ENCODE results near the gene IFT81. TPM values are rescaled to one million over a fixed set of nuclear protein-coding genes. Genes with fewer than 3 reads are reported as not detected.
A peak's percentile ranks its signal among the peaks of the same experiment; 100 is the strongest.

IFT81 gene
- polyA plus RNA-seq, 1 of the 3 experiments (the other 2 are of a cell fraction), result 7.9 TPM

DNA sequence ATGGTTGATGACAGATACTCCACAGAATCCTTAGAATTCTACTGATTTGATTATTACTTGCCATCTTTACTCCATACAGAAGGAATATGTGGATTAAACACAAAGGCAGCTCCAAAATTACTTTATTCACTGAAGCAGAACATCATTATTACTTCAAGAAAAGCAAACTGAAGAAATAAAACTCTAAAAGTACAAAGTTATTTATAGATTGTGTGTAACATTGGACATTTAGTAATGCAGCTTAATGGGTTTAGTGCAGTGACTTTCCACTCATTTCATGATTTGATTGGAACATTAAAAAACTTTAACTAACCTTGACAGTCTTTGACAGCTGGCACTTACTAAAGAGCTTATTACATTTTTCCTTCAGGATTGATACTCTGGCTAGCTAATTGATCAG lies 97.9 kb downstream of the IFT81 start:
- Histone ChIP-seq H3K4me3 (ENCODE audit: low read depth in 2 of 2, low read length in 1 of 2) (no peak overlapping the region), H3K4me1 (ENCODE audit: control insufficient read depth in 1 of 2, insufficient read depth in 2 of 2, low read depth in 1 of 2, low read length in 1 of 2) (peaks cover 6 to 13% of the 10 kb centered on the region in 2 experiments), H3K9me2 (no peaks in the 10 kb centered on the region), H4K20me1 (ENCODE audit: insufficient read depth) (no peaks in the 10 kb centered on the region), H3K79me2 (ENCODE audit: insufficient read depth) (no peaks in the 10 kb centered on the region), H3K27ac (ENCODE audit: low read depth in 2 of 2, low read length in 1 of 2) (peak overlapping the region in 1 of 2 experiments; percentile 19; a peak in 1 of 4 replicates), H3K36me3 (replicated peaks in 1 of 2; ENCODE audit: control insufficient read depth in 1 of 2, insufficient read depth in 2 of 2, low read length in 1 of 2) (peaks cover 0 to 15% of the 10 kb centered on the region in 2 experiments), H3K9ac (no peak overlapping the region; the same call in 1 of the 2 replicates), H3K4me2 (no peak overlapping the region), H3K27me3 (ENCODE audit: insufficient read depth) (no peaks in the 10 kb centered on the region), H3K9me3 (no peaks in the 10 kb centered on the region), H2AFZ (ENCODE audit: low read depth) (no peak overlapping the region), H3F3A (replicated peaks; ENCODE audit: insufficient read depth) (peaks cover 20% of the 10 kb centered on the region)
- ChIA-PET CTCF (no interaction called here), POLR2A (no interaction called here)
- no peak for DNase-seq
- no peak for TF ChIP-seq EP300 (IDR thresholded peaks at IDR 0.05; ENCODE audit: borderline replicate concordance in 1 of 2, low read depth in 1 of 2, low read length in 1 of 2)

DNA sequence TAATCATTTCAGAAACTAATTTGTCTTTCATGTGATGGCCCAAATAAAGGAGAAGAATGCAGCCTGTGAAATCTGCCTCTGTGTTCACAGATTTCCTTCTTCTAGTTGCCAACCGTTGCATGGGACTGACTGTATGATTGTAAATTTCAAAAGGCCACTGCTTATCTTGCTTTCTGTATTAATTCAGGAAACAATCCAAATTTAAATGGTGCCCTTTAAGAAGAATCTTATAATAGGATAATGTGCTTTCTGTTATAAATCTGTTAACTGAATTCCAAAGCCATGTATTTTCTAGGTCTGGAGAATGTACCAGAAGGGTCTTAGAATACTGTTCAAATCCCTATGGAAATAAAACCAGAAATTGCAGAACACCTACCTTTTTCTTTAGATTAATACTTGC lies 98.3 kb downstream of the IFT81 start:
- DNase-seq, result no peak
- H3K27me3 ChIP-seq (ENCODE audit: insufficient read depth), result no peaks in the 10 kb centered on the region
- H3K9me2 ChIP-seq, result no peaks in the 10 kb centered on the region
- TF ChIP-seq, protein P1, sequence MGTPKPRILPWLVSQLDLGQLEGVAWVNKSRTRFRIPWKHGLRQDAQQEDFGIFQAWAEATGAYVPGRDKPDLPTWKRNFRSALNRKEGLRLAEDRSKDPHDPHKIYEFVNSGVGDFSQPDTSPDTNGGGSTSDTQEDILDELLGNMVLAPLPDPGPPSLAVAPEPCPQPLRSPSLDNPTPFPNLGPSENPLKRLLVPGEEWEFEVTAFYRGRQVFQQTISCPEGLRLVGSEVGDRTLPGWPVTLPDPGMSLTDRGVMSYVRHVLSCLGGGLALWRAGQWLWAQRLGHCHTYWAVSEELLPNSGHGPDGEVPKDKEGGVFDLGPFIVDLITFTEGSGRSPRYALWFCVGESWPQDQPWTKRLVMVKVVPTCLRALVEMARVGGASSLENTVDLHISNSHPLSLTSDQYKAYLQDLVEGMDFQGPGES (IDR thresholded peaks at IDR 0.05; ENCODE audit: low read depth, low read length), result no peak
- no peak for TF ChIP-seq NFIC (IDR thresholded peaks at IDR 0.05; ENCODE audit: borderline replicate concordance)
- TF ChIP-seq POLR2AphosphoS5 (IDR thresholded peaks at IDR 0.05; ENCODE audit: low read depth, low read length), result no peak
- TF ChIP-seq, protein P2, sequence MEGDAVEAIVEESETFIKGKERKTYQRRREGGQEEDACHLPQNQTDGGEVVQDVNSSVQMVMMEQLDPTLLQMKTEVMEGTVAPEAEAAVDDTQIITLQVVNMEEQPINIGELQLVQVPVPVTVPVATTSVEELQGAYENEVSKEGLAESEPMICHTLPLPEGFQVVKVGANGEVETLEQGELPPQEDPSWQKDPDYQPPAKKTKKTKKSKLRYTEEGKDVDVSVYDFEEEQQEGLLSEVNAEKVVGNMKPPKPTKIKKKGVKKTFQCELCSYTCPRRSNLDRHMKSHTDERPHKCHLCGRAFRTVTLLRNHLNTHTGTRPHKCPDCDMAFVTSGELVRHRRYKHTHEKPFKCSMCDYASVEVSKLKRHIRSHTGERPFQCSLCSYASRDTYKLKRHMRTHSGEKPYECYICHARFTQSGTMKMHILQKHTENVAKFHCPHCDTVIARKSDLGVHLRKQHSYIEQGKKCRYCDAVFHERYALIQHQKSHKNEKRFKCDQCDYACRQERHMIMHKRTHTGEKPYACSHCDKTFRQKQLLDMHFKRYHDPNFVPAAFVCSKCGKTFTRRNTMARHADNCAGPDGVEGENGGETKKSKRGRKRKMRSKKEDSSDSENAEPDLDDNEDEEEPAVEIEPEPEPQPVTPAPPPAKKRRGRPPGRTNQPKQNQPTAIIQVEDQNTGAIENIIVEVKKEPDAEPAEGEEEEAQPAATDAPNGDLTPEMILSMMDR (IDR thresholded peaks at IDR 0.05), result no peak
- TF ChIP-seq FOXJ3 (CRISPR knock-in tag; IDR thresholded peaks at IDR 0.05), result no peak
- TF ChIP-seq, protein P3, sequence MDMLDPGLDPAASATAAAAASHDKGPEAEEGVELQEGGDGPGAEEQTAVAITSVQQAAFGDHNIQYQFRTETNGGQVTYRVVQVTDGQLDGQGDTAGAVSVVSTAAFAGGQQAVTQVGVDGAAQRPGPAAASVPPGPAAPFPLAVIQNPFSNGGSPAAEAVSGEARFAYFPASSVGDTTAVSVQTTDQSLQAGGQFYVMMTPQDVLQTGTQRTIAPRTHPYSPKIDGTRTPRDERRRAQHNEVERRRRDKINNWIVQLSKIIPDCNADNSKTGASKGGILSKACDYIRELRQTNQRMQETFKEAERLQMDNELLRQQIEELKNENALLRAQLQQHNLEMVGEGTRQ (IDR thresholded peaks at IDR 0.05; ENCODE audit: borderline replicate concordance, low read depth, low read length), result no peak
- no peak for TF ChIP-seq ELF1 (IDR thresholded peaks at IDR 0.05)
- TF ChIP-seq SIN3A (IDR thresholded peaks at IDR 0.05; ENCODE audit: borderline replicate concordance, low read depth, low read length), result no peak
- no peak for TF ChIP-seq FOSL2 (IDR thresholded peaks at IDR 0.05; ENCODE audit: borderline replicate concordance, low read depth)
- no peak for TF ChIP-seq JUND (IDR thresholded peaks at IDR 0.05)
- no peak for TF ChIP-seq SMC3 (IDR thresholded peaks at IDR 0.05; ENCODE audit: low read depth, low read length)
- TF ChIP-seq EP300 (IDR thresholded peaks at IDR 0.05; ENCODE audit: borderline replicate concordance in 1 of 2, low read depth in 1 of 2, low read length in 1 of 2), result no peak
- no peak for TF ChIP-seq RAD21 (IDR thresholded peaks at IDR 0.05; ENCODE audit: low read length)
- no peak for TF ChIP-seq RFX5 (IDR thresholded peaks at IDR 0.05; ENCODE audit: low read length)
- TF ChIP-seq, protein P4, sequence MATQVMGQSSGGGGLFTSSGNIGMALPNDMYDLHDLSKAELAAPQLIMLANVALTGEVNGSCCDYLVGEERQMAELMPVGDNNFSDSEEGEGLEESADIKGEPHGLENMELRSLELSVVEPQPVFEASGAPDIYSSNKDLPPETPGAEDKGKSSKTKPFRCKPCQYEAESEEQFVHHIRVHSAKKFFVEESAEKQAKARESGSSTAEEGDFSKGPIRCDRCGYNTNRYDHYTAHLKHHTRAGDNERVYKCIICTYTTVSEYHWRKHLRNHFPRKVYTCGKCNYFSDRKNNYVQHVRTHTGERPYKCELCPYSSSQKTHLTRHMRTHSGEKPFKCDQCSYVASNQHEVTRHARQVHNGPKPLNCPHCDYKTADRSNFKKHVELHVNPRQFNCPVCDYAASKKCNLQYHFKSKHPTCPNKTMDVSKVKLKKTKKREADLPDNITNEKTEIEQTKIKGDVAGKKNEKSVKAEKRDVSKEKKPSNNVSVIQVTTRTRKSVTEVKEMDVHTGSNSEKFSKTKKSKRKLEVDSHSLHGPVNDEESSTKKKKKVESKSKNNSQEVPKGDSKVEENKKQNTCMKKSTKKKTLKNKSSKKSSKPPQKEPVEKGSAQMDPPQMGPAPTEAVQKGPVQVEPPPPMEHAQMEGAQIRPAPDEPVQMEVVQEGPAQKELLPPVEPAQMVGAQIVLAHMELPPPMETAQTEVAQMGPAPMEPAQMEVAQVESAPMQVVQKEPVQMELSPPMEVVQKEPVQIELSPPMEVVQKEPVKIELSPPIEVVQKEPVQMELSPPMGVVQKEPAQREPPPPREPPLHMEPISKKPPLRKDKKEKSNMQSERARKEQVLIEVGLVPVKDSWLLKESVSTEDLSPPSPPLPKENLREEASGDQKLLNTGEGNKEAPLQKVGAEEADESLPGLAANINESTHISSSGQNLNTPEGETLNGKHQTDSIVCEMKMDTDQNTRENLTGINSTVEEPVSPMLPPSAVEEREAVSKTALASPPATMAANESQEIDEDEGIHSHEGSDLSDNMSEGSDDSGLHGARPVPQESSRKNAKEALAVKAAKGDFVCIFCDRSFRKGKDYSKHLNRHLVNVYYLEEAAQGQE (IDR thresholded peaks at IDR 0.05; ENCODE audit: low read depth, low read length), result no peak
- TF ChIP-seq MEF2A (IDR thresholded peaks at IDR 0.05; ENCODE audit: borderline replicate concordance, low read depth), result no peak
- no peak for TF ChIP-seq RCOR1 (IDR thresholded peaks at IDR 0.05; ENCODE audit: low read length)
- no peak for TF ChIP-seq NRF1 (IDR thresholded peaks at IDR 0.05; ENCODE audit: low read depth, low read length)
- H4K20me1 ChIP-seq (ENCODE audit: insufficient read depth), result no peaks in the 10 kb centered on the region
- H3K9me3 ChIP-seq, result no peaks in the 10 kb centered on the region
- ChIA-PET POLR2A (no interaction called here), CTCF (no interaction called here)
- WGBS (ENCODE audit: low lambda C conversion rate), result 38% methylated on average over 1 of the region's 1 CpG
- peaks cover 6 to 13% of the 10 kb centered on the region in 2 experiments for H3K4me1 ChIP-seq (ENCODE audit: control insufficient read depth in 1 of 2, insufficient read depth in 2 of 2, low read depth in 1 of 2, low read length in 1 of 2)
- H2AFZ ChIP-seq (ENCODE audit: low read depth), result no peak overlapping the region
- no peaks in the 10 kb centered on the region for H3K79me2 ChIP-seq (ENCODE audit: insufficient read depth)
- no peak overlapping the region for H3K4me3 ChIP-seq (ENCODE audit: low read depth in 2 of 2, low read length in 1 of 2)
- H3K9ac ChIP-seq, result no peak overlapping the region
- H3K36me3 ChIP-seq (replicated peaks in 1 of 2; ENCODE audit: control insufficient read depth in 1 of 2, insufficient read depth in 2 of 2, low read length in 1 of 2), result peaks cover 0 to 15% of the 10 kb centered on the region in 2 experiments
- no peak overlapping the region for H3K4me2 ChIP-seq
- no peak overlapping the region; a peak in 1 of 4 replicates for H3K27ac ChIP-seq (ENCODE audit: low read depth in 2 of 2, low read length in 1 of 2)
- peaks cover 20% of the 10 kb centered on the region for H3F3A ChIP-seq (replicated peaks; ENCODE audit: insufficient read depth)
